ENCODE results near the gene SPANXN1.
"Not testable (repeated sequence)": the region's sequence is repeated elsewhere in the genome, so short reads cannot be mapped to it uniquely, and the experiment has no call there.

SPANXN1 gene

DNA sequence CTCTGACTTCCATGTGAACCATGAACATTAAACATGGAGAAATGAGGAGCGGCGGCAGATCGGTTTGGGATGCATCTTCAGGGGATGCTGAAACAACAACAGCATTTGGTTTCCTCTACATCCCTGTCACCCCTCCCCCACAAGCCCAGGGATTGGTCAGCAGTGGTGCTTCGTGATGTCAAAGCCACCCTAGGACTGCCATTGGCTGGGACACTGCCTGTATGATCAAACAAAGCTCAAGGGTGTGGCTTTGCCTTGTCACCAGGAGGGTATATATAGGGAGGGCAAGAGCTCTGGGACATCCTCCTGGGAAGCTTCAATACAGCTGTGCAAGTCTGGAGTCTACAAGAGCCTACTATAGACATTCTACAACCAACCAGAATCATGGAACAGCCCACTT is at the start of gene SPANXN1:
Gene SPANXN1, plus strand, starts transcription at position 301 of the 400 bp plus-strand sequence. Its CDS starts 84 bp downstream, at position 385.
- H3K4me2 ChIP-seq (ENCODE audit: low read depth, low read length, poor library complexity, severe bottlenecking); H3K27ac ChIP-seq (ENCODE audit: low read depth, low read length); H3K79me2 ChIP-seq (ENCODE audit: insufficient read depth, low read length); H3K36me3 ChIP-seq (ENCODE audit: low read length); H3F3A ChIP-seq (ENCODE audit: insufficient read depth); H2AFZ ChIP-seq (ENCODE audit: low read depth, low read length, severe bottlenecking); H3K9ac ChIP-seq (ENCODE audit: low read length); H3K27me3 ChIP-seq (ENCODE audit: low read length); H3K9me3 ChIP-seq (ENCODE audit: insufficient read depth, low read length); H4K20me1 ChIP-seq (ENCODE audit: low read depth, low read length); H3K4me3 ChIP-seq (ENCODE audit: insufficient read depth, low read length, poor library complexity, severe bottlenecking); H3K9me2 ChIP-seq (replicated peaks; ENCODE audit: insufficient read depth, low read length): not testable (repeated sequence)

GRCh38 chrX:145199078-145199477 is 48.2 kb upstream of the SPANXN1 start:
- Histone ChIP-seq H3K9me2 (replicated peaks; ENCODE audit: insufficient read depth, low read length) (no peaks in the 10 kb centered on the region), H3K4me3 (ENCODE audit: insufficient read depth, low read length, poor library complexity, severe bottlenecking) (no peak overlapping the region), H3F3A (ENCODE audit: insufficient read depth) (no peaks in the 10 kb centered on the region), H3K4me2 (ENCODE audit: low read depth, low read length, poor library complexity, severe bottlenecking) (no peak overlapping the region), H3K9ac (ENCODE audit: low read length) (no peak overlapping the region), H3K27ac (ENCODE audit: low read depth, low read length) (no peak overlapping the region), H3K79me2 (ENCODE audit: insufficient read depth, low read length) (no peaks in the 10 kb centered on the region), H2AFZ (ENCODE audit: low read depth, low read length, severe bottlenecking) (no peak overlapping the region), H3K27me3 (ENCODE audit: low read length) (no peaks in the 10 kb centered on the region), H3K9me3 (ENCODE audit: insufficient read depth, low read length) (no peaks in the 10 kb centered on the region), H4K20me1 (ENCODE audit: low read depth, low read length) (no peaks in the 10 kb centered on the region), H3K36me3 (ENCODE audit: low read length) (no peaks in the 10 kb centered on the region)
- TF ChIP-seq EZH2phosphoT487 (conservative IDR thresholded peaks at IDR 0.05; ENCODE audit: low read length) (no peak), CTCF (IDR thresholded peaks at IDR 0.05; ENCODE audit: insufficient read depth, low read length, poor library complexity, severe bottlenecking) (no peak)

- Histone ChIP-seq H3K79me2 (ENCODE audit: insufficient read depth, low read length) (no peaks in the 10 kb centered on the region), H3K9me3 (ENCODE audit: insufficient read depth, low read length) (no peaks in the 10 kb centered on the region), H3K4me3 (ENCODE audit: insufficient read depth, low read length, poor library complexity, severe bottlenecking) (no peak overlapping the region), H3F3A (ENCODE audit: insufficient read depth) (no peaks in the 10 kb centered on the region), H3K9ac (ENCODE audit: low read length) (no peak overlapping the region), H2AFZ (ENCODE audit: low read depth, low read length, severe bottlenecking) (no peak overlapping the region), H3K4me2 (ENCODE audit: low read depth, low read length, poor library complexity, severe bottlenecking) (no peak overlapping the region), H3K27me3 (ENCODE audit: low read length) (no peaks in the 10 kb centered on the region), H3K9me2 (replicated peaks; ENCODE audit: insufficient read depth, low read length) (no peaks in the 10 kb centered on the region), H3K27ac (ENCODE audit: low read depth, low read length) (no peak overlapping the region), H4K20me1 (ENCODE audit: low read depth, low read length) (no peaks in the 10 kb centered on the region), H3K36me3 (ENCODE audit: low read length) (no peaks in the 10 kb centered on the region)
- TF ChIP-seq CTCF (IDR thresholded peaks at IDR 0.05; ENCODE audit: insufficient read depth, low read length, poor library complexity, severe bottlenecking), result peak; percentile 27
- no peak for TF ChIP-seq EZH2phosphoT487 (conservative IDR thresholded peaks at IDR 0.05; ENCODE audit: low read length)
Observed at GRCh38 chrX:145213504-145213903, 33.8 kb upstream of the SPANXN1 start.

DNA sequence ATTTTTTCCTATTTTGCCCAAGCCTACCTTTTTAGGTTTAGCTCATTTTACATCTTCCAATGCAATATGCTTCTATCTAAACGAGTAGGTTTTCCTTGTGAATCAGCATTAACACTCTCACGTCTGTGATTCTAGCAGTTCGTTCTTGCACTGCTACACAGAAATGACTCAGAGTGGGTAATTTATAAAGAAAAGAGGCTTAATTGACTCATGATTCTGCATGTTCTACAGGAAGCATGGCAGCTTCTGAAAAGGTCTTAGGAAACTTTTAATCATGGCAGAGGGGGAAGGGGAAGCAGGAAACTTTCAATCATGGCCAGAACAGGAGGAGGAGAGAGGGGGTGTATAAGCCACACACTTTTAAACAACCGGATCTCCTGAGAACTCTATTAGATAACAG is 44.9 kb downstream of the SPANXN1 start:
- Histone ChIP-seq H3K27ac (ENCODE audit: low read depth, low read length) (no peak overlapping the region), H3K27me3 (ENCODE audit: low read length) (no peaks in the 10 kb centered on the region), H3K36me3 (ENCODE audit: low read length) (no peaks in the 10 kb centered on the region), H3K9ac (ENCODE audit: low read length) (no peak overlapping the region), H3K9me3 (ENCODE audit: insufficient read depth, low read length) (no peaks in the 10 kb centered on the region), H3K4me3 (ENCODE audit: insufficient read depth, low read length, poor library complexity, severe bottlenecking) (no peak overlapping the region), H2AFZ (ENCODE audit: low read depth, low read length, severe bottlenecking) (no peak overlapping the region), H3K4me2 (ENCODE audit: low read depth, low read length, poor library complexity, severe bottlenecking) (no peak overlapping the region), H4K20me1 (ENCODE audit: low read depth, low read length) (no peaks in the 10 kb centered on the region), H3K79me2 (ENCODE audit: insufficient read depth, low read length) (no peaks in the 10 kb centered on the region), H3K9me2 (replicated peaks; ENCODE audit: insufficient read depth, low read length) (no peaks in the 10 kb centered on the region), H3F3A (ENCODE audit: insufficient read depth) (no peaks in the 10 kb centered on the region)
- no peak for TF ChIP-seq EZH2phosphoT487 (conservative IDR thresholded peaks at IDR 0.05; ENCODE audit: low read length)

Data from SU-DHL-6 (cell line).